Right atrium auricular region (tissue), 2 donors: ENCODE results near the gene TESPA1. TPM values are rescaled to one million over a fixed set of nuclear protein-coding genes. Genes with fewer than 3 reads are reported as not detected.
"Not testable (repeated sequence)": the region's sequence is repeated elsewhere in the genome, so short reads cannot be mapped to it uniquely, and the experiment has no call there.

Experiments used
- DNase-seq: peaks from one replicate; pipeline ENCODE4 v3.0.0-alpha.2; 2019; ENCODE audit warnings: low spot score
- H3K27ac ChIP-seq, 2 donors: fragments of 200-600 bp; sonication (generic); 1 replicate in 1 of 2; 2 replicates in 1 of 2; pipeline ENCODE4 v1.5.1; 2016 to 2019
- H3K27me3 ChIP-seq, 2 donors: fragments of 200-600 bp; sonication (generic); one replicate each; pipeline versions ENCODE4 v1.5.1 to v1.6.0; 2017 to 2019
- H3K36me3 ChIP-seq: fragments of 200-600 bp; sonication (generic); one replicate; pipeline ENCODE4 v1.5.1; 2016
- H3K4me1 ChIP-seq, 2 donors: fragments of 200-600 bp; sonication (generic); one replicate each; pipeline versions ENCODE4 v1.5.1 to v1.6.0; 2017 to 2019
- H3K4me3 ChIP-seq, 2 donors: fragments of 200-600 bp; sonication (generic); 1 replicate in 1 of 2; 2 replicates in 1 of 2; pipeline ENCODE4 v1.5.1; 2017 to 2019; ENCODE audit warnings: mild to moderate bottlenecking in 1 of 2, moderate library complexity in 1 of 2
- H3K9me3 ChIP-seq, 2 donors: fragments of 200-600 bp; sonication (generic); one replicate each; pipeline ENCODE4 v1.5.1; 2019
- CTCF ChIP-seq, 2 donors: fragments of 200-600 bp; sonication (generic); IDR thresholded peaks; one replicate each; pipeline ENCODE4 v1.5.1; 2019; ENCODE audit warnings: antibody characterized with exemption in 2 of 2
- total RNA-seq, 2 donors: library from RNA; depleted of rRNA; stranded (reverse); fragments of >200 nt; gene quantifications; one replicate each; pipeline ENCODE4 v1.1.0, GENCODE V29; 2016

Gene TESPA1
- total RNA-seq, 2 donors from 2014 or later: 0.19 TPM; not detected in 1

DNA sequence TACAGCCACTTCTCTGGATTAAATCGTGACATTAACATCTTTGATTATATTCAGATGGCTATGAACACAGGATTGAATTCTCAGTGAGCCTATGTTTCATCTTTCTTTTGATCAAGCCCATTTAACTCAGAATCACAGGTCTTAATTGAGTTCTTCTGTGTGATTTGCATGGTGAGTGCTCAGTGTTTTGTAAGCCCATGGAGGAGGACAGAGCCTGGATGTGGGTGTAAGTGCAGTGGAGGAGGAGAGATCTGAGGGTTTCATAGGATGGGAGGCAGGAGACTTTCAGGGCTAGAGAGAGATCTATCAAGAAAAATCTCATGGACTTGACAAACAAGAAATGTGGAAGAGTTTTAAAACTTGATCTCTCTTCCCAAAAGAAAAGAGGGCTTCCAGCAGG is 5.3 kb upstream of the TESPA1 start:
- DNase-seq: no peak
- Histone ChIP-seq H3K4me3 (no peak overlapping the region), H3K27me3 (no peaks in the 10 kb centered on the region), H3K9me3 (no peaks in the 10 kb centered on the region), H3K27ac (no peak overlapping the region), H3K36me3 (no peaks in the 10 kb centered on the region), H3K4me1 (peaks cover 0 to 5% of the 10 kb centered on the region in 2 donors)
- no peak for TF ChIP-seq CTCF (IDR thresholded peaks at IDR 0.05)

DNA sequence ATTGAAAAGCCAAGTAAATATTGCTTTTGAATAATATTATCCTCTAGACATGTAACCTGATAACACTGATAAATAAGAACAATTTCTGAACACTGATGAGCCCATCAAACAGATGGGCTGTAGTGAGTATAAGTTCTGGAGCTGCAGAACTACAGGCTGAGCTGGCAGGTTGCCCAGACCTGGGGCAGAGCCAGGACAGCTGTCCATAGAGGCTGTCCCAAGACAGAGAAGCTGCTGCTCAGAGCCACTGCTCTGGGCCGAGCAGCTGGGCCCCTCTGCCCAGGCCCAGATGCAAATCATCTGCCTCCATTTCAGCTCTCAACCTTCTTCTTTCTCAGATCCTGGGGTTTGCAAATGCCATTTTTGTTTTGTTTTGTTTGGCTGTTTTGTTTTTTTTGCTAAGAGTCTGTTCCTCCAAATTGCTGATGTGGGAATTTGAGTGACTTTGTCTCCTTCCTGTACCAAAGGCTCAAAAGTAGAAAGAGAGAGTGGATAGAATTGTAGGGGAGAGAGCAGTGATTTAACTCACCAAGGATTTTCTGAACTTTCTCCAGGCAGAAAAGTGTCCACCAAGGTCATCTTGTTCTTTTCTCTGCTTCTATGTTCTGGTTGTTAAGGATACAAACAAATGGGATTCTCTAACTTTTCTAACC is 4.0 kb upstream of the TESPA1 start:
- DNase-seq: peak; percentile 63
- no peaks in the 10 kb centered on the region for H3K27me3 ChIP-seq
- H3K36me3 ChIP-seq: no peaks in the 10 kb centered on the region
- H3K9me3 ChIP-seq: no peaks in the 10 kb centered on the region
- no peak overlapping the region for H3K27ac ChIP-seq
- H3K4me1 ChIP-seq: peaks cover 0 to 11% of the 10 kb centered on the region in 2 donors
- TF ChIP-seq CTCF (IDR thresholded peaks at IDR 0.05): no peak
- no peak overlapping the region for H3K4me3 ChIP-seq

- H3K4me3 ChIP-seq: no peak overlapping the region
- H3K27ac ChIP-seq: no peak overlapping the region
- H3K4me1 ChIP-seq: peaks cover 0 to 11% of the 10 kb centered on the region in 2 donors
- no peaks in the 10 kb centered on the region for H3K9me3 ChIP-seq
- H3K36me3 ChIP-seq: no peaks in the 10 kb centered on the region
- no peaks in the 10 kb centered on the region for H3K27me3 ChIP-seq
- TF ChIP-seq CTCF (IDR thresholded peaks at IDR 0.05): no peak
- no peak for DNase-seq
These were observed 3.2 kb upstream of the TESPA1 start for GRCh38 chr12:54987611-54988231.

DNA sequence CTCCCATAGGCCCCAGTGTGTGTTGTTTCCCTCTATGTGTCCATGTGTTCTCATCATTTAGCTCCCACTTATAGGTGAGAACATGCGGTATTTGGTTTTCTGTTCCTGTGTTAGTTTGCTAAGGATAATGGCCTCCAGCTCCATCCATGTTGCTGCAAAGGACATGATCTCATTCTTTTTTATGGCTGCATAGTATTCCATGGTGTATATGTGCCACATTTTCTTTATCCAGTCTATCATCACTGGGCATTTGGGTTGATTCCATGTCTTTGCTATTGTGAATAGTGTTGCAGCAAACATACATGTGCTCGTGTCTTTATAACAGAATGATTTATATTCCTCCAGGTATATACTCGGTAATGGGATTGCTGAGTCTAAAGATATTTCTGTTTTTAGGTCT is 2.2 kb upstream of the TESPA1 start:
- H3K36me3 ChIP-seq, H3K4me3 ChIP-seq, DNase-seq, H3K27me3 ChIP-seq, H3K9me3 ChIP-seq, H3K27ac ChIP-seq: not testable (repeated sequence)
- peaks cover 0 to 11% of the 10 kb centered on the region in 2 donors for H3K4me1 ChIP-seq

GRCh38 chr12:54983536-54984101 is 943 bp downstream of the TESPA1 start:
- no peaks in the 10 kb centered on the region for H3K27me3 ChIP-seq
- H3K9me3 ChIP-seq: no peaks in the 10 kb centered on the region
- H3K27ac ChIP-seq: no peak overlapping the region
- no peaks in the 10 kb centered on the region for H3K36me3 ChIP-seq
- no peak for DNase-seq
- TF ChIP-seq CTCF (IDR thresholded peaks at IDR 0.05): no peak
- H3K4me1 ChIP-seq: peaks cover 0 to 6% of the 10 kb centered on the region in 2 donors
- H3K4me3 ChIP-seq: no peak overlapping the region

DNA sequence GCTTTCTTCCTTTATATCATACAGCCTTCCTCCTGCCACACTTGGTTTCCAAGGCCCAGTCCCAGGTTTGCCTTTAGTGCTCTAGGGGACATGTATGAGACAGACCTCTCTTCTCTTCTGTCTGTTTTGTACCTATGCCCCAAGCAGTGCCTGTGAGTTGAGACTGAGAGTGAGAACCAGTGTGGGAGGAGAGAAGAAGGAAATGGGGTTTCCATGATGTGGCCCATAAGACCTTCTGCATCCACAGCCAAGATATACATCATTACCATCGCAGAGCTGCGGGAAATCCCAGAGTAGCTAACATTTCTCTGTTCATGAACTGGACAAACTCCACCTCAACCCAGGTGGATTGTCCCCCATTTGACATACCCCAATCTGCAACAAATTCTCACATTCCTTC is 2.8 kb downstream of the TESPA1 start:
- no peak for DNase-seq
- no peaks in the 10 kb centered on the region for H3K27me3 ChIP-seq
- H3K4me1 ChIP-seq: peaks cover 0 to 6% of the 10 kb centered on the region in 2 donors
- no peak for TF ChIP-seq CTCF (IDR thresholded peaks at IDR 0.05)
- no peak overlapping the region for H3K4me3 ChIP-seq
- H3K27ac ChIP-seq: no peak overlapping the region
- no peaks in the 10 kb centered on the region for H3K9me3 ChIP-seq
- no peaks in the 10 kb centered on the region for H3K36me3 ChIP-seq
